ENCODE results near the gene KRTAP19-2. TPM values are rescaled to one million over a fixed set of nuclear protein-coding genes. Genes with fewer than 3 reads are reported as not detected.

KRTAP19-2 gene
- total and polyA plus RNA-seq, 9 of the 15 experiments (the other 6 are each of a cell fraction or from before 2014, with no cell fraction given), result not detected

DNA sequence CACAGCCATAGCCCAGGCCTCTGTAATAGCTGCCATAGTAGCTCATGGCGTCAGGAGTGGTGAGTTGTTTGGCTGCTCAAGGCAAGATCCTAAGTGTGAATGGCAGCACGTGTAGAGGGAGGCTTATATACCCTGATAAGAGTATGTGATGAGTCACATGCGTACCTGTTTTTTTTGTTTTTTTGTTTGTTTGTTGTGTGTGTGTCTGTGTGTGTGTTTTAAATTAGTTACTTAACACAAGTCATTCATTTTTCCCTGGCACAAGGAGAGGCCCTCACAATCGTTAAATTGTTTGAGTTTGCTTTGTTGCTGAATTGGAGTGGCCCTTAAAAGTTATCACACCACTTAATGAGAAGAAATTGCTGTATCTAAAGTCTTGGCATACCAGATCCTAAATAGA is 9.8 kb upstream of the KRTAP19-2 start, which contains the start of gene KRTAP19-4:
Gene KRTAP19-4, minus strand, starts transcription at position 101 of the 400 bp plus-strand sequence. Its CDS starts 55 bp downstream, at position 46.
- no peaks in the 10 kb centered on the region for H3K9me3 ChIP-seq (replicated peaks; ENCODE audit: control insufficient read depth, insufficient read depth, low read depth, low read length)
- WGBS (ENCODE audit: insufficient coverage, low coverage, missing lambda C conversion rate), result 2% methylated on average over 4 of the region's 4 CpGs
- no peaks in the 10 kb centered on the region for H4K20me1 ChIP-seq (replicated peaks; ENCODE audit: control insufficient read depth, insufficient read depth, low read length)
- in situ Hi-C loops (cut with MboI) (no loop called here), intact Hi-C loops (cut with micrococcal nuclease) (no loop called here)
- no peak for ATAC-seq
- no peaks in the 10 kb centered on the region for H3K9me1 ChIP-seq (ENCODE audit: control insufficient read depth, insufficient read depth, low read length)
- H3K79me2 ChIP-seq (ENCODE audit: control insufficient read depth, insufficient read depth, low read length), result no peaks in the 10 kb centered on the region
- no peak within 1 kb of the TSS for H3K9ac ChIP-seq (ENCODE audit: insufficient read depth in 1 of 2, low read depth in 2 of 2, low read length in 2 of 2)
- no peak within 1 kb of the TSS for H3K4me3 ChIP-seq
- H3K27me3 ChIP-seq (ENCODE audit: control insufficient read depth in 2 of 2, insufficient read depth in 2 of 2, low read length in 2 of 2), result no peaks in the 10 kb centered on the region
- FAIRE-seq, result no peak
- no peak within 1 kb of the TSS for H2AFZ ChIP-seq (ENCODE audit: low read depth, low read length)
- no peak within 1 kb of the TSS for H3K27ac ChIP-seq (ENCODE audit: extremely low read depth, low read depth, low read length)
- POLR2A ChIA-PET, result interaction anchor here (0.7 kb wide), 1 partner anchor 1037 kb away, joined by 3 read pairs; no protein-coding TSS in a partner anchor
- CTCF ChIA-PET (ENCODE audit: low intra/inter-chr PET ratio), result no interaction called here
- TF ChIP-seq ZNF324 (CRISPR knock-in tag; IDR thresholded peaks at IDR 0.05), result no peak
- no peak within 1 kb of the TSS for H3K4me2 ChIP-seq (ENCODE audit: insufficient read depth, low read length)
- H3K4me1 ChIP-seq (replicated peaks in 1 of 2; ENCODE audit: control insufficient read depth in 2 of 2, insufficient read depth in 2 of 2, low read length in 2 of 2), result no peaks in the 10 kb centered on the region
- no TSS peak for BruUV-seq (replicated peaks)
- H3K36me3 ChIP-seq (ENCODE audit: control insufficient read depth, insufficient read depth, low read length), result no peaks in the 10 kb centered on the region
- DNase-seq (ENCODE audit: extremely low read depth in 1 of 4, low spot score in 3 of 4), result no peak

DNA sequence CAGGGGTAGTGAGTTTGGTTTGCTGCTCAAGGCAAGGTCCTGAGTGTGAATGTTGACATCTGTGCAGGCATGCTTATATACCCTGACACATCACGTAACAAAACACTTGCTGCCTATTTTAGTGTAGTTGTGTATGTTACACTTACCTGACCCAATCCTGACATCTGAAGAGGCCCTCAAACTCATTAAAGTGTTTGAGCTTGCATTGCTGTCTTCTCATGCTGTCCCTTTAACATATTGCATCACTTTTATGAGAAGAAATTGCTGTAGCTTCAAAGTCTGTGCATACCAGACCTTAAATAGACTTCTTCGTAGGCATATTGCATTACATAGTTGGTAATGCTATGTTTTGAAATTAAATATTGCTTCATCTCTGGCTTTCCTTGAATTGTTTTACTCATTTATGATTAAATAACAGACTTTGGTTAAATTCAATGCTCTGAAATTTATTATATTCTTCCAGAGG is 4.8 kb upstream of the KRTAP19-2 start, which contains the start of gene KRTAP19-3:
Gene KRTAP19-3, minus strand, starts transcription at position 51 of the 466 bp plus-strand sequence. CDS start 56 bp downstream, outside the sequence.
- FAIRE-seq (no peak), ATAC-seq (no peak), DNase-seq (ENCODE audit: extremely low read depth in 1 of 4, low spot score in 3 of 4) (no peak)
- WGBS (ENCODE audit: insufficient coverage, low coverage, missing lambda C conversion rate), result 0% methylated on average over 2 of the region's 2 CpGs
- Histone ChIP-seq H4K20me1 (replicated peaks; ENCODE audit: control insufficient read depth, insufficient read depth, low read length) (no peaks in the 10 kb centered on the region), H3K9ac (ENCODE audit: insufficient read depth in 1 of 2, low read depth in 2 of 2, low read length in 2 of 2) (no peak within 1 kb of the TSS), H3K79me2 (ENCODE audit: control insufficient read depth, insufficient read depth, low read length) (no peaks in the 10 kb centered on the region), H3K4me3 (no peak within 1 kb of the TSS), H3K9me1 (ENCODE audit: control insufficient read depth, insufficient read depth, low read length) (no peaks in the 10 kb centered on the region), H3K27me3 (ENCODE audit: control insufficient read depth in 2 of 2, insufficient read depth in 2 of 2, low read length in 2 of 2) (no peaks in the 10 kb centered on the region), H3K9me3 (replicated peaks; ENCODE audit: control insufficient read depth, insufficient read depth, low read depth, low read length) (no peaks in the 10 kb centered on the region; the same call in 1 of the 2 replicates), H3K27ac (ENCODE audit: extremely low read depth, low read depth, low read length) (no peak within 1 kb of the TSS), H2AFZ (ENCODE audit: low read depth, low read length) (no peak within 1 kb of the TSS), H3K4me2 (ENCODE audit: insufficient read depth, low read length) (no peak within 1 kb of the TSS), H3K36me3 (ENCODE audit: control insufficient read depth, insufficient read depth, low read length) (no peaks in the 10 kb centered on the region), H3K4me1 (replicated peaks in 1 of 2; ENCODE audit: control insufficient read depth in 2 of 2, insufficient read depth in 2 of 2, low read length in 2 of 2) (no peaks in the 10 kb centered on the region)
- no TSS peak for BruUV-seq (replicated peaks)
- in situ Hi-C loops (cut with MboI), result no loop called here
- intact Hi-C loops (cut with micrococcal nuclease), result no loop called here
- ChIA-PET CTCF (ENCODE audit: low intra/inter-chr PET ratio) (no interaction called here), POLR2A (no interaction called here)
- TF ChIP-seq HLTF (IDR thresholded peaks at IDR 0.05), result no peak
- TF ChIP-seq CEBPB (tag; IDR thresholded peaks at IDR 0.05), result peak; percentile 50; the same call in 1 of the 2 replicates
- TF ChIP-seq CEBPG (CRISPR knock-in tag; IDR thresholded peaks at IDR 0.05), result no peak
- peak in 1 of 2 experiments; percentile 79; a peak in 3 of 4 replicates for TF ChIP-seq CEBPG (tag; conservative IDR thresholded peaks at IDR 0.05 in 1 of 2, IDR thresholded peaks at IDR 0.05 in 1 of 2)

All from K562 (cell line).